ENCODE results near the gene KMT2D. TPM values are rescaled to one million over a fixed set of nuclear protein-coding genes. Genes with fewer than 3 reads are reported as not detected.

Gene KMT2D
- total RNA-seq, 2 donors from 2014 or later = 118 to 123 TPM

GRCh38 chr12:49037111-49037946, 23.3 kb downstream of the KMT2D start:
- TF ChIP-seq CTCF (conservative IDR thresholded peaks at IDR 0.05) = no peak
- H3K27ac ChIP-seq (ENCODE audit: low read depth, low read length) = no peak overlapping the region
- no peaks in the 10 kb centered on the region for H3K9me3 ChIP-seq (ENCODE audit: control insufficient read depth, low read length)
- Mint-ChIP-seq H3K4me1 (no peaks in the 10 kb centered on the region), H3K27me3 (ENCODE audit: insufficient read depth) (no peaks in the 10 kb centered on the region), H3K4me3 (no peak overlapping the region), H3K27ac (no peak overlapping the region), H3K36me3 (ENCODE audit: low read depth) (peaks cover 86% of the 10 kb centered on the region), H3K9me3 (no peaks in the 10 kb centered on the region)
- no peak overlapping the region for H3K9ac ChIP-seq (ENCODE audit: extremely low read depth, low read length, poor library complexity, severe bottlenecking)
- no peak overlapping the region for H3K4me3 ChIP-seq (ENCODE audit: low read length)
- H3K4me1 ChIP-seq (ENCODE audit: control insufficient read depth, insufficient read depth, low read length) = no peaks in the 10 kb centered on the region
- H3K27me3 ChIP-seq (ENCODE audit: control insufficient read depth, insufficient read depth, low read length, poor library complexity, severe bottlenecking) = no peaks in the 10 kb centered on the region
- no peak for DNase-seq
- peaks cover 82% of the 10 kb centered on the region for H3K36me3 ChIP-seq (ENCODE audit: control insufficient read depth, insufficient read depth, low read length)
- WGBS, 2 experiments (ENCODE audit: insufficient coverage in 1 of 2, insufficient read length in 1 of 2) = 95 to 97% methylated on average over 5 to 9 of the region's 9 CpGs

GRCh38 chr12:49036029-49036428, 24.6 kb downstream of the KMT2D start:
- no peak for TF ChIP-seq CTCF (conservative IDR thresholded peaks at IDR 0.05)
- H3K9me3 Mint-ChIP-seq = no peaks in the 10 kb centered on the region
- H3K27ac Mint-ChIP-seq = no peak overlapping the region
- peaks cover 83% of the 10 kb centered on the region for H3K36me3 ChIP-seq (ENCODE audit: control insufficient read depth, insufficient read depth, low read length)
- 97 to 100% methylated on average over 1 to 4 of the region's 4 CpGs for WGBS, 2 experiments (ENCODE audit: insufficient coverage in 1 of 2, insufficient read length in 1 of 2)
- no peaks in the 10 kb centered on the region for H3K27me3 ChIP-seq (ENCODE audit: control insufficient read depth, insufficient read depth, low read length, poor library complexity, severe bottlenecking)
- H3K36me3 Mint-ChIP-seq (ENCODE audit: low read depth) = peaks cover 81% of the 10 kb centered on the region
- H3K4me3 Mint-ChIP-seq = no peak overlapping the region
- no peaks in the 10 kb centered on the region for H3K4me1 ChIP-seq (ENCODE audit: control insufficient read depth, insufficient read depth, low read length)
- no peak overlapping the region for H3K4me3 ChIP-seq (ENCODE audit: low read length)
- no peaks in the 10 kb centered on the region for H3K27me3 Mint-ChIP-seq (ENCODE audit: insufficient read depth)
- no peak overlapping the region for H3K27ac ChIP-seq (ENCODE audit: low read depth, low read length)
- no peak for DNase-seq
- no peaks in the 10 kb centered on the region for H3K4me1 Mint-ChIP-seq
- H3K9ac ChIP-seq (ENCODE audit: extremely low read depth, low read length, poor library complexity, severe bottlenecking) = no peak overlapping the region
- no peaks in the 10 kb centered on the region for H3K9me3 ChIP-seq (ENCODE audit: control insufficient read depth, low read length)

GRCh38 chr12:49034286-49034622, 26.3 kb downstream of the KMT2D start:
- Mint-ChIP-seq H3K9me3 (no peaks in the 10 kb centered on the region), H3K27ac (no peak overlapping the region), H3K27me3 (ENCODE audit: insufficient read depth) (no peaks in the 10 kb centered on the region), H3K36me3 (ENCODE audit: low read depth) (peaks cover 79% of the 10 kb centered on the region), H3K4me3 (no peak overlapping the region), H3K4me1 (no peaks in the 10 kb centered on the region)
- Histone ChIP-seq H3K9me3 (ENCODE audit: control insufficient read depth, low read length) (no peaks in the 10 kb centered on the region), H3K9ac (ENCODE audit: extremely low read depth, low read length, poor library complexity, severe bottlenecking) (no peak overlapping the region), H3K27ac (ENCODE audit: low read depth, low read length) (no peak overlapping the region), H3K4me1 (ENCODE audit: control insufficient read depth, insufficient read depth, low read length) (no peaks in the 10 kb centered on the region), H3K27me3 (ENCODE audit: control insufficient read depth, insufficient read depth, low read length, poor library complexity, severe bottlenecking) (no peaks in the 10 kb centered on the region), H3K4me3 (ENCODE audit: low read length) (no peak overlapping the region), H3K36me3 (ENCODE audit: control insufficient read depth, insufficient read depth, low read length) (peaks cover 88% of the 10 kb centered on the region)
- TF ChIP-seq CTCF (conservative IDR thresholded peaks at IDR 0.05) = no peak
- 96% methylated on average over 4 of the region's 4 CpGs; no CpG with 5 or more reads in 1 of the 2 experiments for WGBS, 2 experiments (ENCODE audit: insufficient coverage in 1 of 2, insufficient read length in 1 of 2)
- DNase-seq = no peak
